Measurements from ENCODE around the gene AZU1. TPM values are rescaled to one million over a fixed set of nuclear protein-coding genes. Genes with fewer than 3 reads are reported as not detected.
A peak's percentile ranks its signal among the peaks of the same experiment; 100 is the strongest.

AZU1 gene
- total RNA-seq, 2 donors from 2014 or later: 2.5 to 3.7 TPM

GRCh38 chr19:858868-859843 is 31.5 kb downstream of the AZU1 start, which contains the start of gene CFD:
CFD (plus strand) TSS chr19:859664; CDS start chr19:859690, 26 bp downstream.
- no peaks in the 10 kb centered on the region for H3K9me3 ChIP-seq (ENCODE audit: control insufficient read depth, low read length)
- no peak for DNase-seq
- H3K27ac ChIP-seq (ENCODE audit: low read depth, low read length): no peak within 1 kb of the TSS
- H3K27me3 Mint-ChIP-seq (ENCODE audit: insufficient read depth): peaks cover 45% of the 10 kb centered on the region
- no peaks in the 10 kb centered on the region for H3K4me1 Mint-ChIP-seq
- no peaks in the 10 kb centered on the region for H3K36me3 Mint-ChIP-seq (ENCODE audit: low read depth)
- H3K27me3 ChIP-seq (ENCODE audit: control insufficient read depth, insufficient read depth, low read length, poor library complexity, severe bottlenecking): peaks cover 25% of the 10 kb centered on the region
- no peak within 1 kb of the TSS for H3K27ac Mint-ChIP-seq
- 83 to 86% methylated on average over 11 to 23 of the region's 24 CpGs for WGBS, 2 experiments (ENCODE audit: insufficient coverage in 1 of 2, insufficient read length in 1 of 2)
- H3K9ac ChIP-seq (ENCODE audit: extremely low read depth, low read length, poor library complexity, severe bottlenecking): no peak within 1 kb of the TSS
- H3K4me3 ChIP-seq (ENCODE audit: low read length): no peak within 1 kb of the TSS
- H3K9me3 Mint-ChIP-seq: no peaks in the 10 kb centered on the region
- H3K36me3 ChIP-seq (ENCODE audit: control insufficient read depth, insufficient read depth, low read length): no peaks in the 10 kb centered on the region
- peak within 1 kb of the TSS; percentile 28 for H3K4me3 Mint-ChIP-seq
- no peaks in the 10 kb centered on the region for H3K4me1 ChIP-seq (ENCODE audit: control insufficient read depth, insufficient read depth, low read length)
- TF ChIP-seq, protein P1, sequence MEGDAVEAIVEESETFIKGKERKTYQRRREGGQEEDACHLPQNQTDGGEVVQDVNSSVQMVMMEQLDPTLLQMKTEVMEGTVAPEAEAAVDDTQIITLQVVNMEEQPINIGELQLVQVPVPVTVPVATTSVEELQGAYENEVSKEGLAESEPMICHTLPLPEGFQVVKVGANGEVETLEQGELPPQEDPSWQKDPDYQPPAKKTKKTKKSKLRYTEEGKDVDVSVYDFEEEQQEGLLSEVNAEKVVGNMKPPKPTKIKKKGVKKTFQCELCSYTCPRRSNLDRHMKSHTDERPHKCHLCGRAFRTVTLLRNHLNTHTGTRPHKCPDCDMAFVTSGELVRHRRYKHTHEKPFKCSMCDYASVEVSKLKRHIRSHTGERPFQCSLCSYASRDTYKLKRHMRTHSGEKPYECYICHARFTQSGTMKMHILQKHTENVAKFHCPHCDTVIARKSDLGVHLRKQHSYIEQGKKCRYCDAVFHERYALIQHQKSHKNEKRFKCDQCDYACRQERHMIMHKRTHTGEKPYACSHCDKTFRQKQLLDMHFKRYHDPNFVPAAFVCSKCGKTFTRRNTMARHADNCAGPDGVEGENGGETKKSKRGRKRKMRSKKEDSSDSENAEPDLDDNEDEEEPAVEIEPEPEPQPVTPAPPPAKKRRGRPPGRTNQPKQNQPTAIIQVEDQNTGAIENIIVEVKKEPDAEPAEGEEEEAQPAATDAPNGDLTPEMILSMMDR (conservative IDR thresholded peaks at IDR 0.05): no peak

GRCh38 chr19:861141-861755 is 33.6 kb downstream of the AZU1 start:
- Mint-ChIP-seq H3K4me3 (no peak overlapping the region), H3K36me3 (ENCODE audit: low read depth) (peaks cover 4% of the 10 kb centered on the region), H3K4me1 (no peaks in the 10 kb centered on the region), H3K27me3 (ENCODE audit: insufficient read depth) (peaks cover 45% of the 10 kb centered on the region), H3K9me3 (no peaks in the 10 kb centered on the region), H3K27ac (no peak overlapping the region)
- no peak overlapping the region for H3K27ac ChIP-seq (ENCODE audit: low read depth, low read length)
- H3K36me3 ChIP-seq (ENCODE audit: control insufficient read depth, insufficient read depth, low read length): no peaks in the 10 kb centered on the region
- TF ChIP-seq, protein P1 (conservative IDR thresholded peaks at IDR 0.05): no peak
- no peaks in the 10 kb centered on the region for H3K9me3 ChIP-seq (ENCODE audit: control insufficient read depth, low read length)
- H3K27me3 ChIP-seq (ENCODE audit: control insufficient read depth, insufficient read depth, low read length, poor library complexity, severe bottlenecking): peaks cover 25% of the 10 kb centered on the region
- no peak overlapping the region for H3K4me3 ChIP-seq (ENCODE audit: low read length)
- no peaks in the 10 kb centered on the region for H3K4me1 ChIP-seq (ENCODE audit: control insufficient read depth, insufficient read depth, low read length)
- no peak for DNase-seq
- H3K9ac ChIP-seq (ENCODE audit: extremely low read depth, low read length, poor library complexity, severe bottlenecking): no peak overlapping the region
- 48 to 53% methylated on average over 7 to 20 of the region's 35 CpGs for WGBS, 2 experiments (ENCODE audit: insufficient coverage in 1 of 2, insufficient read length in 1 of 2)

- Histone ChIP-seq H3K4me3 (ENCODE audit: low read length) (no peak overlapping the region), H3K36me3 (ENCODE audit: control insufficient read depth, insufficient read depth, low read length) (no peaks in the 10 kb centered on the region), H3K27me3 (ENCODE audit: control insufficient read depth, insufficient read depth, low read length, poor library complexity, severe bottlenecking) (peaks cover 25% of the 10 kb centered on the region), H3K9ac (ENCODE audit: extremely low read depth, low read length, poor library complexity, severe bottlenecking) (no peak overlapping the region), H3K9me3 (ENCODE audit: control insufficient read depth, low read length) (no peaks in the 10 kb centered on the region), H3K27ac (ENCODE audit: low read depth, low read length) (no peak overlapping the region), H3K4me1 (ENCODE audit: control insufficient read depth, insufficient read depth, low read length) (no peaks in the 10 kb centered on the region)
- no peaks in the 10 kb centered on the region for H3K4me1 Mint-ChIP-seq
- DNase-seq: peak; percentile 97
- H3K9me3 Mint-ChIP-seq: no peaks in the 10 kb centered on the region
- peaks cover 45% of the 10 kb centered on the region for H3K27me3 Mint-ChIP-seq (ENCODE audit: insufficient read depth)
- no peak overlapping the region for H3K4me3 Mint-ChIP-seq
- H3K36me3 Mint-ChIP-seq (ENCODE audit: low read depth): peaks cover 4% of the 10 kb centered on the region
- WGBS, 2 experiments (ENCODE audit: insufficient coverage in 1 of 2, insufficient read length in 1 of 2): 18 to 32% methylated on average over 22 to 54 of the region's 60 CpGs
- TF ChIP-seq, protein P1 (conservative IDR thresholded peaks at IDR 0.05): peak; percentile 36
- H3K27ac Mint-ChIP-seq: no peak overlapping the region
Observed at GRCh38 chr19:861756-862580, 34.3 kb downstream of the AZU1 start.

Measured in endodermal cell (in vitro differentiated cells).